H1 (cell line): ENCODE measurements around the gene AGER. TPM values are rescaled to one million over a fixed set of nuclear protein-coding genes. Genes with fewer than 3 reads are reported as not detected.

ENCODE experiments used
- polyA plus RNA-seq, 7 experiments: library from polyadenylated mRNA; depleted of rRNA in 3 of 7; stranded (reverse) in 5 of 7; unstranded in 2 of 7; fragments of >200 nt in 5 of 7; fragments of 200-250 nt in 2 of 7; gene quantifications; 1 replicate in 5 of 7; 2 replicates in 1 of 7; 4 replicates in 1 of 7; pipeline versions ENCODE4 v1.2.1 to v1.2.3, GENCODE V29; 2011 to 2013; ENCODE audit warnings: missing spikeins in 2 of 7, mixed read lengths in 2 of 7
- total RNA-seq: library from RNA; stranded (reverse); fragmentation: NEBNext Ultra II Directional; extraction: Animal tissue kit (Norgen Biotek cat#: 25700); gene quantifications from 2 replicates; pipeline ENCODE4 v1.2.1, GENCODE V29; 2021
- TF ChIP-seq, protein P1 (sequence below): IDR thresholded peaks from 2 replicates; pipeline ENCODE4 v1.6.1; 2012; ENCODE audit warnings: low read length, inconsistent platforms

AGER gene
- total and polyA plus RNA-seq, 2 of the 8 experiments (the other 6 are each of a cell fraction or from before 2014, with no cell fraction given): 3.8 to 10.9 TPM

- TF ChIP-seq, protein P1, sequence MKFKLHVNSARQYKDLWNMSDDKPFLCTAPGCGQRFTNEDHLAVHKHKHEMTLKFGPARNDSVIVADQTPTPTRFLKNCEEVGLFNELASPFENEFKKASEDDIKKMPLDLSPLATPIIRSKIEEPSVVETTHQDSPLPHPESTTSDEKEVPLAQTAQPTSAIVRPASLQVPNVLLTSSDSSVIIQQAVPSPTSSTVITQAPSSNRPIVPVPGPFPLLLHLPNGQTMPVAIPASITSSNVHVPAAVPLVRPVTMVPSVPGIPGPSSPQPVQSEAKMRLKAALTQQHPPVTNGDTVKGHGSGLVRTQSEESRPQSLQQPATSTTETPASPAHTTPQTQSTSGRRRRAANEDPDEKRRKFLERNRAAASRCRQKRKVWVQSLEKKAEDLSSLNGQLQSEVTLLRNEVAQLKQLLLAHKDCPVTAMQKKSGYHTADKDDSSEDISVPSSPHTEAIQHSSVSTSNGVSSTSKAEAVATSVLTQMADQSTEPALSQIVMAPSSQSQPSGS: no peak
These were observed 4.2 kb downstream of the AGER start (continued) for GRCh38 chr6:32179766-32180405.
